Loucy (cell line): Measurements from ENCODE around the gene TRIO.

Source experiments
- H2AFZ ChIP-seq: fragments of 200-600 bp; sonication (generic); 2 replicates; pipeline ENCODE4 v1.6.0; 2016; ENCODE audit warnings: antibody characterized with exemption, mild to moderate bottlenecking, low read length, moderate library complexity
- H3F3A ChIP-seq: fragments of 200-600 bp; 2 replicates; pipeline ENCODE4 v1.6.0; 2016; ENCODE audit warnings: antibody characterized with exemption, low read depth, mild to moderate bottlenecking
- H3K27me3 ChIP-seq: fragments of 200-600 bp; sonication (generic); 2 replicates; pipeline ENCODE4 v1.6.1; 2014; ENCODE audit warnings: low read length, mild to moderate bottlenecking; ENCODE audit not compliant: insufficient read depth, poor library complexity, severe bottlenecking
- H3K36me3 ChIP-seq: fragments of 200-600 bp; sonication (generic); 2 replicates; pipeline ENCODE4 v1.6.1; 2016; ENCODE audit warnings: low read length; ENCODE audit not compliant: insufficient read depth
- H3K4me1 ChIP-seq: fragments of 200-600 bp; sonication (generic); 2 replicates; pipeline ENCODE4 v1.5.1; 2014; ENCODE audit warnings: low read length, mild to moderate bottlenecking; ENCODE audit not compliant: insufficient read depth, poor library complexity, severe bottlenecking
- H3K4me2 ChIP-seq: fragments of 200-600 bp; sonication (generic); 2 replicates; pipeline ENCODE4 v1.6.0; 2014; ENCODE audit warnings: antibody characterized with exemption, low read length, low read depth, mild to moderate bottlenecking; ENCODE audit not compliant: poor library complexity, severe bottlenecking
- H3K4me3 ChIP-seq: fragments of 200-600 bp; sonication (generic); 2 replicates; pipeline ENCODE4 v1.5.1; 2014; ENCODE audit warnings: low read length, mild to moderate bottlenecking, mixed read lengths; ENCODE audit not compliant: poor library complexity, severe bottlenecking
- H3K79me2 ChIP-seq: fragments of 200-600 bp; sonication (generic); 2 replicates; pipeline ENCODE4 v1.6.1; 2014; ENCODE audit warnings: low read length; ENCODE audit not compliant: insufficient read depth
- H3K9ac ChIP-seq: fragments of 200-600 bp; sonication (generic); 2 replicates; pipeline ENCODE4 v1.6.0; 2014; ENCODE audit warnings: mild to moderate bottlenecking, low read depth, low read length, moderate library complexity; ENCODE audit not compliant: poor library complexity, severe bottlenecking
- H3K9me2 ChIP-seq: fragments of 200-600 bp; sonication (generic); replicated peaks from 2 replicates; pipeline ENCODE4 v1.6.1; 2016; ENCODE audit warnings: low read depth, low read length, mixed read lengths
- H3K9me3 ChIP-seq: fragments of 200-600 bp; sonication (generic); 2 replicates; pipeline ENCODE4 v1.6.1; 2014; ENCODE audit warnings: mild to moderate bottlenecking, antibody characterized with exemption, low read length, low read depth; ENCODE audit not compliant: insufficient read depth
- H4K20me1 ChIP-seq: fragments of 200-600 bp; sonication (generic); 2 replicates; pipeline ENCODE4 v1.6.0; 2014; ENCODE audit warnings: antibody characterized with exemption, low read length, mild to moderate bottlenecking; ENCODE audit not compliant: insufficient read depth, poor library complexity, severe bottlenecking
- EZH2phosphoT487 ChIP-seq: fragments of 200-600 bp; IDR thresholded peaks from 2 replicates; pipeline ENCODE4 v1.6.1; 2018; ENCODE audit warnings: antibody characterized with exemption, mild to moderate bottlenecking, moderate library complexity, borderline replicate concordance
- TF ChIP-seq, protein P1 (sequence below): fragments of 200-600 bp; sonication (generic); conservative IDR thresholded peaks from 2 replicates; pipeline ENCODE4 v1.5.1; 2014; ENCODE audit warnings: mild to moderate bottlenecking, antibody characterized with exemption, low read length

TRIO gene

GRCh38 chr5:14532180-14532579, 389.0 kb downstream of the TRIO start:
- no peak overlapping the region for H2AFZ ChIP-seq
- peaks cover 9% of the 10 kb centered on the region for H3K4me1 ChIP-seq

DNA sequence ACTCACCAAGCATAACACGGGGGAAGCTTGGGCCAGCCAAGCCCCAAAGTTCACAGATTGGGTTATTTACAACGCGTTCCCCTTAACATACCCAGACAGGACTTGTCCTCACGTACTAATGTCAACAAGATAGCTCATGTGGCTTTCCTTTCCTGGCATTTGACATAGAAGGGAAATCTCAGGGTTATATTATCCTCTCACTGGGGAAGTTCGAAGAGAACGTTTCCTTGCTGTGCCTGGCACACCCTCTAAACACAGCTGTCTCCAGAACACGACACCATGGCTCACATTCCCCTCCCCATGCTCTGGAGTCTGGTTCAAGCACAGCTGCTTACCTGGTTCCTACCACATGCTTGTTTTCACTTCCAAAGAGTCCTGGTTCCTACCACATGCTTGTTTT, 391.6 kb downstream of the TRIO start:
- Histone ChIP-seq H4K20me1 (no peaks in the 10 kb centered on the region), H3K4me3 (no peak overlapping the region), H3K9me2 (no peaks in the 10 kb centered on the region), H3K4me2 (peak overlapping the region; percentile 4), H3F3A (no peaks in the 10 kb centered on the region), H2AFZ (no peak overlapping the region), H3K79me2 (no peaks in the 10 kb centered on the region), H3K4me1 (peaks cover 9% of the 10 kb centered on the region), H3K9ac (no peak overlapping the region), H3K9me3 (no peaks in the 10 kb centered on the region), H3K27me3 (no peaks in the 10 kb centered on the region), H3K36me3 (no peaks in the 10 kb centered on the region)
- TF ChIP-seq, protein P1, sequence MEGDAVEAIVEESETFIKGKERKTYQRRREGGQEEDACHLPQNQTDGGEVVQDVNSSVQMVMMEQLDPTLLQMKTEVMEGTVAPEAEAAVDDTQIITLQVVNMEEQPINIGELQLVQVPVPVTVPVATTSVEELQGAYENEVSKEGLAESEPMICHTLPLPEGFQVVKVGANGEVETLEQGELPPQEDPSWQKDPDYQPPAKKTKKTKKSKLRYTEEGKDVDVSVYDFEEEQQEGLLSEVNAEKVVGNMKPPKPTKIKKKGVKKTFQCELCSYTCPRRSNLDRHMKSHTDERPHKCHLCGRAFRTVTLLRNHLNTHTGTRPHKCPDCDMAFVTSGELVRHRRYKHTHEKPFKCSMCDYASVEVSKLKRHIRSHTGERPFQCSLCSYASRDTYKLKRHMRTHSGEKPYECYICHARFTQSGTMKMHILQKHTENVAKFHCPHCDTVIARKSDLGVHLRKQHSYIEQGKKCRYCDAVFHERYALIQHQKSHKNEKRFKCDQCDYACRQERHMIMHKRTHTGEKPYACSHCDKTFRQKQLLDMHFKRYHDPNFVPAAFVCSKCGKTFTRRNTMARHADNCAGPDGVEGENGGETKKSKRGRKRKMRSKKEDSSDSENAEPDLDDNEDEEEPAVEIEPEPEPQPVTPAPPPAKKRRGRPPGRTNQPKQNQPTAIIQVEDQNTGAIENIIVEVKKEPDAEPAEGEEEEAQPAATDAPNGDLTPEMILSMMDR, result no peak
- TF ChIP-seq EZH2phosphoT487, result no peak

More at GRCh38 chr5:14532180-14532579, 389.0 kb downstream of the TRIO start:
- Histone ChIP-seq H3K9me2 (no peaks in the 10 kb centered on the region), H3K9ac (no peak overlapping the region), H3K4me3 (no peak overlapping the region), H3K36me3 (no peaks in the 10 kb centered on the region), H3K9me3 (no peaks in the 10 kb centered on the region), H3F3A (no peaks in the 10 kb centered on the region), H3K4me2 (no peak overlapping the region), H4K20me1 (no peaks in the 10 kb centered on the region), H3K79me2 (no peaks in the 10 kb centered on the region), H3K27me3 (no peaks in the 10 kb centered on the region)
- TF ChIP-seq, protein P1, result no peak
- TF ChIP-seq EZH2phosphoT487, result no peak

- Histone ChIP-seq H3K36me3 (no peaks in the 10 kb centered on the region), H2AFZ (no peak overlapping the region), H3K9me2 (no peaks in the 10 kb centered on the region), H3K9ac (no peak overlapping the region), H3F3A (no peaks in the 10 kb centered on the region), H3K27me3 (no peaks in the 10 kb centered on the region), H3K4me2 (no peak overlapping the region), H3K9me3 (peaks cover 6% of the 10 kb centered on the region; the same call in 1 of the 2 replicates), H3K4me1 (peaks cover 14% of the 10 kb centered on the region), H3K79me2 (no peaks in the 10 kb centered on the region), H4K20me1 (no peaks in the 10 kb centered on the region), H3K4me3 (no peak overlapping the region)
- no peak for TF ChIP-seq EZH2phosphoT487
Measured at GRCh38 chr5:14545308-14545707, 402.2 kb downstream of the TRIO start.

DNA sequence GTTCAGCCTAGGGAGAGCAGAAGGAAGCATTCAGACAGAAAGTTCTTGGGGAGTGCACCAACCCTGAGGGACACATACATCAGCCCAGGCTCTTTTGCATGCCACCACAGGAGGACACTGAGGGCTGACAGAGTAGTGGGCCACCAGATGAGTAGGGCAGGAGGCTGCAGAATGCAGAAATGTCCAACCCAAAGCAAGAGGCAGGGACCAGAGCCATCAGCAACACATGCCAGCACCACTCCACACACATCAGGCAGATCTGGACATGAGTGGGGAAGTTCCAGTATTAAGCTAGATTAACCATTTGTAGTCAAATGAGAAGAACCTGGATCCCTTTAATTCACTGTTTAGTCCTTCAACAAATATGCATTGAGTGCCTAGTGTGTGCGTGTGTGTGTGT, 402.7 kb downstream of the TRIO start:
- H3K9me3 ChIP-seq, result peaks cover 6% of the 10 kb centered on the region; the same call in 1 of the 2 replicates
- H3K36me3 ChIP-seq, result no peaks in the 10 kb centered on the region
- no peak overlapping the region for H3K9ac ChIP-seq
- no peaks in the 10 kb centered on the region for H3K79me2 ChIP-seq
- peaks cover 18% of the 10 kb centered on the region for H3K4me1 ChIP-seq
- TF ChIP-seq, protein P1, result no peak
- TF ChIP-seq EZH2phosphoT487, result no peak
- no peak overlapping the region for H2AFZ ChIP-seq
- no peak overlapping the region for H3K4me2 ChIP-seq
- no peaks in the 10 kb centered on the region for H3K27me3 ChIP-seq
- H3F3A ChIP-seq, result no peaks in the 10 kb centered on the region
- H4K20me1 ChIP-seq, result no peaks in the 10 kb centered on the region
- H3K4me3 ChIP-seq, result no peak overlapping the region
- H3K9me2 ChIP-seq, result no peaks in the 10 kb centered on the region
